GM19372 (cell line): ENCODE results near the gene MTCL1.

Experiments
- ATAC-seq: cut with Tn5 transposase; IDR thresholded peaks from one replicate; pipeline ENCODE4 v1.9.1; 2021; ENCODE audit warnings: mild to moderate bottlenecking, low read depth, moderate library complexity; ENCODE audit not compliant: unreplicated experiment

MTCL1 gene

GRCh38 chr18:8709248-8710059 lies 4.1 kb downstream of the MTCL1 start:
- ATAC-seq = no peak

GRCh38 chr18:8711736-8712135 lies 6.4 kb downstream of the MTCL1 start:
- ATAC-seq = no peak

GRCh38 chr18:8713691-8714090 lies 8.3 kb downstream of the MTCL1 start:
- no peak for ATAC-seq

GRCh38 chr18:8715599-8715998 lies 10.2 kb downstream of the MTCL1 start:
- no peak for ATAC-seq

- no peak for ATAC-seq
Observed at GRCh38 chr18:8717011-8717770, 11.8 kb downstream of the MTCL1 start.

GRCh38 chr18:8718401-8718913 lies 13.1 kb downstream of the MTCL1 start:
- ATAC-seq = no peak

- no peak for ATAC-seq
Observed at GRCh38 chr18:8719192-8719591, 13.8 kb downstream of the MTCL1 start.

GRCh38 chr18:8720141-8720540 lies 14.8 kb downstream of the MTCL1 start:
- ATAC-seq = no peak

- ATAC-seq = no peak
Observed at GRCh38 chr18:8721094-8721669, 15.8 kb downstream of the MTCL1 start.

- ATAC-seq = no peak
Observed at GRCh38 chr18:8721716-8722115, 16.4 kb downstream of the MTCL1 start.

GRCh38 chr18:8722946-8723820 lies 17.8 kb downstream of the MTCL1 start:
- no peak for ATAC-seq

- ATAC-seq = no peak
Observed at GRCh38 chr18:8724452-8724851, 19.1 kb downstream of the MTCL1 start.

GRCh38 chr18:8726281-8726680 lies 20.9 kb downstream of the MTCL1 start:
- ATAC-seq = no peak

GRCh38 chr18:8726963-8727705 lies 21.8 kb downstream of the MTCL1 start:
- no peak for ATAC-seq

GRCh38 chr18:8730080-8730827 lies 24.9 kb downstream of the MTCL1 start:
- ATAC-seq = no peak

- ATAC-seq = no peak
Observed at GRCh38 chr18:8732442-8733360, 27.3 kb downstream of the MTCL1 start.

- no peak for ATAC-seq
Observed at GRCh38 chr18:8734496-8734895, 29.1 kb downstream of the MTCL1 start.

- no peak for ATAC-seq
Observed at GRCh38 chr18:8735274-8735673, 29.9 kb downstream of the MTCL1 start.
